Ascending aorta (tissue), 2 donors: ENCODE measurements around the gene TH. TPM values are rescaled to one million over a fixed set of nuclear protein-coding genes. Genes with fewer than 3 reads are reported as not detected.

ENCODE experiments used
- DNase-seq, 2 donors: peaks; one replicate each; pipeline ENCODE4 v3.0.0-alpha.2; 2019; ENCODE audit warnings: low spot score in 2 of 2
- H3K27ac ChIP-seq, 2 donors: fragments of 200-600 bp; sonication (generic); one replicate each; pipeline ENCODE4 v1.5.1; 2016 to 2017; ENCODE audit warnings: mild to moderate bottlenecking in 1 of 2
- H3K27me3 ChIP-seq: fragments of 200-600 bp; sonication (generic); one replicate; pipeline ENCODE4 v1.5.1; 2017
- H3K36me3 ChIP-seq, 2 donors: fragments of 200-600 bp; sonication (generic); one replicate each; pipeline ENCODE4 v1.5.1; 2016
- H3K4me1 ChIP-seq, 2 donors: fragments of 200-600 bp; sonication (generic); one replicate each; pipeline ENCODE4 v1.5.1; 2016 to 2017; ENCODE audit warnings: mild to moderate bottlenecking in 1 of 2
- H3K4me3 ChIP-seq, 2 donors: fragments of 200-600 bp; sonication (generic); one replicate each; pipeline ENCODE4 v1.5.1; 2016 to 2017; ENCODE audit warnings: mild to moderate bottlenecking in 1 of 2
- H3K9me3 ChIP-seq, 2 donors: fragments of 200-600 bp; sonication (generic); one replicate each; pipeline ENCODE4 v1.5.1; 2016
- intact Hi-C: fragments of 100-400 bp; cut with DNase I; formaldehyde crosslinking; loops from one replicate; pipeline ENCODE4 v1.15.1; 2023
- total RNA-seq: library from RNA; depleted of rRNA; stranded (reverse); fragments of >200 nt; gene quantifications from one replicate; pipeline ENCODE4 v1.1.0, GENCODE V29; 2016
- TF ChIP-seq, protein P1 (sequence below), 3 experiments: fragments of 200-600 bp in 2 of 3; fragments of 450-650 bp in 1 of 3; sonication (generic) in 2 of 3; IDR thresholded peaks; one replicate each; pipeline ENCODE4 v1.5.1; 2016 to 2019; ENCODE audit warnings: antibody characterized with exemption in 3 of 3, mild to moderate bottlenecking in 1 of 3, moderate library complexity in 1 of 3

Gene TH
- total RNA-seq, 1 donor from 2014 or later, result not detected

DNA sequence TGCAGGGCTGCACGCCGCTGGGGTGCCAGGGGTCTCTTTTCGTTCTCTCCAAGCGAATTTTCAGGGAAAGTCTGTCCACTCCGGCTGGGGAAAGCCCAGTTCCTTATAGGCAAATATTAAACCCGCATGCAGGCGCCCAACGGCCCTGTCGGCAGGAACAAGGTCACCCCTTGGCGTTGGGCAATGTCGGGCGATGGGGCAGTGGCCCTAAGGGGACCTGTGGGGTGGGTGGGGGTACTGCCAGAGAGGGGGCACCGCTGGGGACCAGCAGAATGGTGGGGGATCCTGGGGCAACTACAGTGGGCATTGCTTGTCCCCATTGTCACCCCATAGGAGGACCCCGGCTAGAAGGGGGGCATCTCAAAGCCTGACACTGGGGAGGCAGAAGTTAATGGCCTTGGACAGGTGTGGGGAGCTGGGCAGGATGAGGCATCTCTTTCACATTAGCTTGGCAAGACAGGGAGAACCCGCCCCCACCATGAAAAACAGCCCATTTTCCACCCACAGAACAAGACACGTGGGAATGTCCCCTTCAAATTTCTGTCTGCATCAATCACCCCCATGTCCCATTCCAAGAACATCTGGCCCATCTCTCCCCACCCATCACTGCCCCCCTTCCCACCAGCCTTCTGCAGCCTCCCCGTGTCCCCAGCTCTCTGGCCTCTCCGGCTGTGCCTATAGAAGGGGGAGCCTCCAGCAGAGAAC, 26.9 kb downstream of the TH start:
- Histone ChIP-seq H3K36me3 (no peaks in the 10 kb centered on the region), H3K9me3 (no peaks in the 10 kb centered on the region), H3K4me3 (no peak overlapping the region), H3K27me3 (peaks cover 33% of the 10 kb centered on the region), H3K4me1 (peaks cover 4 to 7% of the 10 kb centered on the region in 2 donors), H3K27ac (no peak overlapping the region)
- DNase-seq, result no peak
- intact Hi-C loops, result no loop called here
- TF ChIP-seq, protein P1, sequence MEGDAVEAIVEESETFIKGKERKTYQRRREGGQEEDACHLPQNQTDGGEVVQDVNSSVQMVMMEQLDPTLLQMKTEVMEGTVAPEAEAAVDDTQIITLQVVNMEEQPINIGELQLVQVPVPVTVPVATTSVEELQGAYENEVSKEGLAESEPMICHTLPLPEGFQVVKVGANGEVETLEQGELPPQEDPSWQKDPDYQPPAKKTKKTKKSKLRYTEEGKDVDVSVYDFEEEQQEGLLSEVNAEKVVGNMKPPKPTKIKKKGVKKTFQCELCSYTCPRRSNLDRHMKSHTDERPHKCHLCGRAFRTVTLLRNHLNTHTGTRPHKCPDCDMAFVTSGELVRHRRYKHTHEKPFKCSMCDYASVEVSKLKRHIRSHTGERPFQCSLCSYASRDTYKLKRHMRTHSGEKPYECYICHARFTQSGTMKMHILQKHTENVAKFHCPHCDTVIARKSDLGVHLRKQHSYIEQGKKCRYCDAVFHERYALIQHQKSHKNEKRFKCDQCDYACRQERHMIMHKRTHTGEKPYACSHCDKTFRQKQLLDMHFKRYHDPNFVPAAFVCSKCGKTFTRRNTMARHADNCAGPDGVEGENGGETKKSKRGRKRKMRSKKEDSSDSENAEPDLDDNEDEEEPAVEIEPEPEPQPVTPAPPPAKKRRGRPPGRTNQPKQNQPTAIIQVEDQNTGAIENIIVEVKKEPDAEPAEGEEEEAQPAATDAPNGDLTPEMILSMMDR (IDR thresholded peaks at IDR 0.05), result no peak

DNA sequence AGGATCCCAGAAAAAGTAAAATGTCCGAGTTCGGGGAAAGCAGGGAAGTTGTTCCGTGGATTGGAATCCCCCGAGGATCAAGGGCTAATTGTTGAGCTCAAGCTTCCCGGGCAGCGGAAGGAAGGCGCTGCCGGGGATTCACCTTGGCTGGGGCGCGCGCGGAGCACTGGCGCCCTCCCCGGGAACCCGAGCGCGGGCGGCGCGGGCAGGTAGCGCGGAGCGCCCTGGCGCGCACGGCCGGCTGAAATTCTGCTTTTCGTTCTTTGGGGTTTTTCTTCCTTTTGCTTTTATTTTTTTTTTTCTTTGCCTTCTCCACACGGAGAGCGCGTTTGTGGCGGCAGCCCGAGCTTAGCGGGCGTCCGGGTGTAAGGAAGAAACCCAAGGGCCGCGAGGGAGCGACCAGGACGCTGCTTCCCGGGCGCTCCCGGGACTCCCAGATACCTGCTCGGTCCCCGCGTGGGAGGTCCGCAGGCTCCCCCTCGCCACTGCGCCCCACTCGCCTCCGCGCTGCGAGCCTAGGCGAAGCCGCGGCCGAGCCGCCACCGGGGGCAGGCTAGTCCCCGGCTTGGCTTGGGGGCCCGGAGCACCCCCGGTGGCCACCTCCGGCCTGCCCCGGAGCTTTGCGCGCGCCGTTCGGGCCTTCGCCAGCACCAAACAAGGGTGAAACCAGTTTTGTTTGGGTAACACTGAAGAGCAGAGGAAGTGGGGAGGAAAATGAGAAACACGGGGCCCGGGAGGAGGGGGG, 27.6 kb downstream of the TH start:
- TF ChIP-seq, protein P1 (IDR thresholded peaks at IDR 0.05), result no peak
- Histone ChIP-seq H3K4me1 (peaks cover 4 to 7% of the 10 kb centered on the region in 2 donors), H3K27ac (no peak overlapping the region), H3K36me3 (no peaks in the 10 kb centered on the region), H3K27me3 (peaks cover 35% of the 10 kb centered on the region), H3K9me3 (no peaks in the 10 kb centered on the region), H3K4me3 (no peak overlapping the region)
- intact Hi-C loops, result no loop called here
- DNase-seq, result no peak

DNA sequence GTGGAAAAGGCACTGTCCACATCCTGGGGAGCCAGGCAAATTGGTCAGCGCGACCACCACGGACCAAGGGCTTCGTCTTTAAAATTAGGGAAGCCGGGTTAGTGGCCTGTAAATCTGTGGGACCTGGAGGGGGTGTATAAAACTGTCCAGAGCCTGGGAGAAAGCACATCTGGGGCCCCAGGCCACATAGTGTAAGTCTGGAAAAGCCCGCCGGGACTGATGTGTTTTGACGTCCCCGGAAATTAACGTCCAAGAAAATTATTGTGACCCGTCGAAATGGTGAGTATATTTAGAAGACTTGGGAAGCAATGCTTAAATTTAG, 28.2 kb downstream of the TH start:
- TF ChIP-seq, protein P1 (IDR thresholded peaks at IDR 0.05), result no peak
- Histone ChIP-seq H3K9me3 (no peaks in the 10 kb centered on the region), H3K27ac (no peak overlapping the region), H3K4me1 (peaks cover 7 to 8% of the 10 kb centered on the region in 2 donors), H3K36me3 (no peaks in the 10 kb centered on the region), H3K4me3 (no peak overlapping the region), H3K27me3 (peaks cover 35% of the 10 kb centered on the region)
- no peak for DNase-seq
- intact Hi-C loops, result no loop called here

DNA sequence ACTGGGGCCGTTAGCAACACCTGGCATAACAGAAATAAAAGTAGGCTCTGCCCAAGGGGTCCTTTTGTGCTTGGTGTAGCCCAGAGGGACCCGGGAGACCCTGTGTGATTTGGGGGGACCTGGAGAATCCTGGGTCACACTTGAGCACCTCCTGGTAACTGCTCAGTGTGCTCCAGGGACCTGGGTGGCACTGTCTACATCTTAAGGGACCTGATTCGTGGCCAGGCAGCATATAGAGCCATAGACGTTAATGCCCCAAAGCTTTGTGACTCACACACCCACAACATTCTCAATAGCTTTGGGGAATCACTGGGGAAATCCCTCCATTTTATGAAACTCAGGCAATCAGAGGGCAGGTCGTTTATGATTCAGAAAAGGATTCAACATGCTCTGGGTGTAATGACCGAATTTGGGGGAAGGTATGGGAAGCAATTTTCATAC, 28.8 kb downstream of the TH start:
- H3K27ac ChIP-seq, result no peak overlapping the region
- peaks cover 7 to 8% of the 10 kb centered on the region in 2 donors for H3K4me1 ChIP-seq
- H3K9me3 ChIP-seq, result no peaks in the 10 kb centered on the region
- H3K36me3 ChIP-seq, result no peaks in the 10 kb centered on the region
- TF ChIP-seq, protein P1 (IDR thresholded peaks at IDR 0.05), result no peak
- H3K27me3 ChIP-seq, result peaks cover 36% of the 10 kb centered on the region
- H3K4me3 ChIP-seq, result no peak overlapping the region
- DNase-seq, result no peak
- intact Hi-C loops, result no loop called here

DNA sequence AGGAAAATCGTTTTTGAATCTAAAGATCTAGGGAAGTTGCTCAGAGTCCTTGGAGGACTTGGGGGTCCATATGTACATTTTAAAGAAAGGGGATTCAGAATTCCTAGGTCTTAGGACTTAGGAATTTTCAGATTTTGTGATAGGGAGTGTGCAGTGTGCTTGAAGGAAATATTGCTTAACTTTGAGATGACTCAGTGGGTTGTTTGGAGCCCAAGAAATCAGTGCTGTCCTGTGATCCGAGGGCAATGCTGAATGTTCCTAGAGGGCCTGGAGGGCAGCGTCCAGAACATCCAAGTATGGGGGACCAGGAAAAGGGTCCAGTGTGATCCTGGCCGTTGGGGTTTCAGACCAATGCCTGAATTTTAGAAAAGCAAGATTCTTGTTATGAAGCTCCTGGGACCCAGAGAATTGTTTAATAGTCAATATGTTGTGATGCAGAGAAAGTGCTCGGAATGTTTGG, 29.3 kb downstream of the TH start:
- intact Hi-C loops, result no loop called here
- Histone ChIP-seq H3K27ac (no peak overlapping the region), H3K4me1 (peaks cover 7 to 13% of the 10 kb centered on the region in 2 donors), H3K36me3 (no peaks in the 10 kb centered on the region), H3K9me3 (no peaks in the 10 kb centered on the region), H3K4me3 (no peak overlapping the region), H3K27me3 (peaks cover 37% of the 10 kb centered on the region)
- DNase-seq, result no peak
- TF ChIP-seq, protein P1 (IDR thresholded peaks at IDR 0.05), result no peak
